ENCODE results near the gene COLEC11.

GRCh38 chr2:3654011-3654410, 59.1 kb downstream of the COLEC11 start:
- no peak for TF ChIP-seq CTCF (IDR thresholded peaks at IDR 0.05)
- no peak for TF ChIP-seq POLR2A (IDR thresholded peaks at IDR 0.05)
